ENCODE data around the gene JAM3. TPM values are rescaled to one million over a fixed set of nuclear protein-coding genes. Genes with fewer than 3 reads are reported as not detected.

The JAM3 gene
- total and polyA plus RNA-seq, 11 donors: 11.9 to 56.9 (median 34.0) TPM

DNA sequence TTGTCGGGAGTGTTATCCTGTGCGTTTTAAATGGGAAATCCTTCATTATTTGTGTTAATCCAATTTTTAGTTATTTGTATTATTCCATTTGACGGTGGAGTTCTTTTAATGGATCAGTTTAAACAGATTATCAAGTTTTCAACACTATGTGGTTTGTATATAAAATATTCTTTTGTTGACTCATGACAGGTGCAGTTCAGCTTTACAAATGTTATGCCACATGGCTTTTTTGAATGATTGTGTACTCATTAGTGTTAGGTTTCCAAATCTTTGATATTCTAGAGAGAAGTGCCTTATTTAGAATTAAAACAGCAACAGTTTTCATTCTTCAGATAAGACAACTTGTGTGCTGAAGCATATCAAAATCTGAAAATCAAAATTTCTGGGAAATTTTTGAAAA lies 2.4 kb downstream of the JAM3 start:
- ATAC-seq (no peak), DNase-seq (no peak)
- TF ChIP-seq, protein P1, sequence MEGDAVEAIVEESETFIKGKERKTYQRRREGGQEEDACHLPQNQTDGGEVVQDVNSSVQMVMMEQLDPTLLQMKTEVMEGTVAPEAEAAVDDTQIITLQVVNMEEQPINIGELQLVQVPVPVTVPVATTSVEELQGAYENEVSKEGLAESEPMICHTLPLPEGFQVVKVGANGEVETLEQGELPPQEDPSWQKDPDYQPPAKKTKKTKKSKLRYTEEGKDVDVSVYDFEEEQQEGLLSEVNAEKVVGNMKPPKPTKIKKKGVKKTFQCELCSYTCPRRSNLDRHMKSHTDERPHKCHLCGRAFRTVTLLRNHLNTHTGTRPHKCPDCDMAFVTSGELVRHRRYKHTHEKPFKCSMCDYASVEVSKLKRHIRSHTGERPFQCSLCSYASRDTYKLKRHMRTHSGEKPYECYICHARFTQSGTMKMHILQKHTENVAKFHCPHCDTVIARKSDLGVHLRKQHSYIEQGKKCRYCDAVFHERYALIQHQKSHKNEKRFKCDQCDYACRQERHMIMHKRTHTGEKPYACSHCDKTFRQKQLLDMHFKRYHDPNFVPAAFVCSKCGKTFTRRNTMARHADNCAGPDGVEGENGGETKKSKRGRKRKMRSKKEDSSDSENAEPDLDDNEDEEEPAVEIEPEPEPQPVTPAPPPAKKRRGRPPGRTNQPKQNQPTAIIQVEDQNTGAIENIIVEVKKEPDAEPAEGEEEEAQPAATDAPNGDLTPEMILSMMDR (IDR thresholded peaks at IDR 0.05): no peak
- no peak for TF ChIP-seq POLR2A (IDR thresholded peaks at IDR 0.05)
- Histone ChIP-seq H3K4me3 (no peak overlapping the region), H3K36me3 (no peaks in the 10 kb centered on the region), H3K4me1 (peaks cover 0 to 30% (median 11%) of the 10 kb centered on the region in 12 donors), H3K9me3 (no peaks in the 10 kb centered on the region), H3K27ac (no peak overlapping the region), H3K27me3 (peaks cover 0 to 14% (median 0%) of the 10 kb centered on the region in 9 donors)
- 92 to 95% (median 94%) methylated on average over 3 of the region's 3 CpGs for WGBS, 4 donors
- intact Hi-C loops (cut with DNase I): loop anchor here in 1 of 10 donors (5.0 kb wide), 1 partner anchor 51 kb away; no protein-coding TSS in a partner anchor

- TF ChIP-seq POLR2A (IDR thresholded peaks at IDR 0.05): no peak
- TF ChIP-seq, protein P1 (IDR thresholded peaks at IDR 0.05): peak in 3 of 12 donors; percentile 5 to 23 (median 17)
- no peaks in the 10 kb centered on the region for H3K36me3 ChIP-seq
- no peaks in the 10 kb centered on the region for H3K9me3 ChIP-seq
- peaks cover 0 to 30% (median 11%) of the 10 kb centered on the region in 12 donors for H3K4me1 ChIP-seq
- intact Hi-C loops (cut with DNase I): loop anchor here in 1 of 10 donors (5.0 kb wide), 1 partner anchor 50 kb away; no protein-coding TSS in a partner anchor
- no peak overlapping the region for H3K27ac ChIP-seq
- WGBS, 4 donors: 93 to 97% (median 95%) methylated on average over 3 of the region's 3 CpGs
- DNase-seq: no peak
- no peak overlapping the region for H3K4me3 ChIP-seq
- no peak for ATAC-seq
- peaks cover 0 to 14% (median 0%) of the 10 kb centered on the region in 9 donors for H3K27me3 ChIP-seq
Measured at GRCh38 chr11:134071766-134072402, 3.0 kb downstream of the JAM3 start.

- ATAC-seq: no peak
- intact Hi-C loops (cut with DNase I): loop anchor here in 1 of 10 donors (5.0 kb wide), 1 partner anchor 49 kb away; no protein-coding TSS in a partner anchor
- no peak for TF ChIP-seq POLR2A (IDR thresholded peaks at IDR 0.05)
- TF ChIP-seq, protein P1 (IDR thresholded peaks at IDR 0.05): no peak
- Histone ChIP-seq H3K9me3 (no peaks in the 10 kb centered on the region), H3K27me3 (peaks cover 0 to 14% (median 0%) of the 10 kb centered on the region in 9 donors), H3K4me3 (no peak overlapping the region), H3K4me1 (peaks cover 0 to 30% (median 11%) of the 10 kb centered on the region in 12 donors), H3K27ac (no peak overlapping the region), H3K36me3 (no peaks in the 10 kb centered on the region)
- 78 to 87% (median 82%) methylated on average over 4 of the region's 4 CpGs for WGBS, 4 donors
- no peak for DNase-seq
Measured at GRCh38 chr11:134072844-134073243, 4.0 kb downstream of the JAM3 start.

- Histone ChIP-seq H3K36me3 (no peaks in the 10 kb centered on the region), H3K27me3 (peaks cover 0 to 10% (median 0%) of the 10 kb centered on the region in 9 donors), H3K4me3 (no peak overlapping the region), H3K4me1 (peaks cover 0 to 34% (median 11%) of the 10 kb centered on the region in 12 donors), H3K9me3 (no peaks in the 10 kb centered on the region), H3K27ac (no peak overlapping the region)
- WGBS, 4 donors: 56 to 76% (median 65%) methylated on average over 4 of the region's 4 CpGs
- no peak for DNase-seq
- intact Hi-C loops (cut with DNase I): loop anchor here in 1 of 10 donors (5.0 kb wide), 1 partner anchor 48 kb away; no protein-coding TSS in a partner anchor
- no peak for TF ChIP-seq POLR2A (IDR thresholded peaks at IDR 0.05)
- TF ChIP-seq, protein P1 (IDR thresholded peaks at IDR 0.05): no peak
- ATAC-seq: peak in 1 of 4 donors; percentile 29
Measured at GRCh38 chr11:134074346-134074745, 5.5 kb downstream of the JAM3 start.
